ENCODE results near the gene GPS1.

The GPS1 gene

DNA sequence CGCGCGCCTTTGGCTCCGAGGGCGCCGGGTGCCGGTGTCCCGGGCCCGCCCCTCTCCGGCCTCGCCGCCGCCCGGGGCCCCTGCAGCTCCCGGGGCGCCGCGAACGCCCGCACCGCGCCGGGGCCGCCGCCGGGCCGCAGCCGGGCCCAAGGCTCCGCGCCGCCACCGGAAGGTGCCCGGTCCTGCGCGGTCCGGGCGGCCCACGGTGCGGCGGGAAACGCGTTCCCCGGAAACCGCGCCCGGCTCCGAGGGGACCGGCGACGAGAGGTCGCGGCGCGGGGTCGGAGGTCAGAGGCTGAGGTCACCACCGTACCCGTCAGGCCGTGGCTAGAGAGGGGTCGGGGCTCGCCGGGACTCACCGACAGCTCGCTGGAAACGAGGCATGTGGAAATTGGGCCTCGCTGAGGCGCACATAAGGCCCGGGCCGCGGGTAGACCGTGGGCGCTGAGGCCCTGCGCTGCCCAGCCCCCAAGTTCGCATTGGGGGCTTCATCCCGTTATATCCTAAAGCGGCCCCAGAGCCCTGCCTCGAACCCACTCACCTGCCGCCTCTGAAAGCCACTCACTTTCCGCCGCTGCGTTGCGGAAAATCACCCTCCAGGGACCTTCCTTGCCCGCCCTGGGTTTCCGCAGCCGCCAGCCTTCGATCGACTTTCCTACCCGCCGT, 14.1 kb downstream of the GPS1 start, which contains the start of gene DUS1L:
Gene DUS1L, minus strand, starts transcription at position 167 of the 666 bp plus-strand sequence. CDS start 745 bp downstream, outside the sequence.
- Histone ChIP-seq H3K36me3 (ENCODE audit: control insufficient read depth in 2 of 2, insufficient read depth in 2 of 2, low read length in 2 of 2) (peaks cover 17 to 27% of the 10 kb centered on the region in 2 donors), H3K4me3 (ENCODE audit: low read length in 2 of 2) (peak within 1 kb of the TSS; percentile 75 to 76), H3K9ac (ENCODE audit: low read depth in 1 of 2, low read length in 2 of 2) (peak within 1 kb of the TSS; percentile 80 to 87), H3K27me3 (ENCODE audit: control insufficient read depth in 2 of 2, insufficient read depth in 2 of 2, low read length in 2 of 2) (no peaks in the 10 kb centered on the region), H3K9me3 (ENCODE audit: control insufficient read depth in 2 of 2, low read length in 2 of 2) (no peaks in the 10 kb centered on the region), H3K4me1 (ENCODE audit: control insufficient read depth in 2 of 2, insufficient read depth in 2 of 2, low read length in 2 of 2) (peaks cover 12 to 17% of the 10 kb centered on the region in 2 donors), H3K27ac (ENCODE audit: low read depth in 2 of 2, low read length in 2 of 2) (peak within 1 kb of the TSS; percentile 71 to 75)

DNA sequence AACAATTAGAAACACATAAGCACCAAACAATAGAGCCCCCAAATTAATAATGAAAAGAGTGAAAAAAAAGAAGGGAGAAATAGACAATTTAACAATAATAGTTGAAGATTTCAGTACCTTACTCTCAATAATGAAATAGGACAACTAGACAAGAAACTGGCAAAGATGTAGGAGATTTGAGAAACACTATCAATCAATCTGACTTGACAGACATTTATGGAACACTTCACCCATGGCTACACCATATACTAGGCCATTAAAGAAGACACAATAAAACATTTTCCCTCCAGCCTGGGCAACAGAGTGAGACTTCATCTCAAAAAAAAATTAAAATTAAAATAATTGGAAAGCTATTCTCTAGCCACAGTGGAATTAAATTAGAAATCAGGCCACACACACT, 18.9 kb downstream of the GPS1 start:
- Histone ChIP-seq H3K4me1 (ENCODE audit: control insufficient read depth in 2 of 2, insufficient read depth in 2 of 2, low read length in 2 of 2) (peaks cover 2 to 10% of the 10 kb centered on the region in 2 donors), H3K9ac (ENCODE audit: low read depth in 1 of 2, low read length in 2 of 2) (no peak overlapping the region), H3K27me3 (ENCODE audit: control insufficient read depth in 2 of 2, insufficient read depth in 2 of 2, low read length in 2 of 2) (no peaks in the 10 kb centered on the region), H3K27ac (ENCODE audit: low read depth in 2 of 2, low read length in 2 of 2) (no peak overlapping the region), H3K36me3 (ENCODE audit: control insufficient read depth in 2 of 2, insufficient read depth in 2 of 2, low read length in 2 of 2) (no peaks in the 10 kb centered on the region), H3K4me3 (ENCODE audit: low read length in 2 of 2) (no peak overlapping the region), H3K9me3 (ENCODE audit: control insufficient read depth in 2 of 2, low read length in 2 of 2) (no peaks in the 10 kb centered on the region)

DNA sequence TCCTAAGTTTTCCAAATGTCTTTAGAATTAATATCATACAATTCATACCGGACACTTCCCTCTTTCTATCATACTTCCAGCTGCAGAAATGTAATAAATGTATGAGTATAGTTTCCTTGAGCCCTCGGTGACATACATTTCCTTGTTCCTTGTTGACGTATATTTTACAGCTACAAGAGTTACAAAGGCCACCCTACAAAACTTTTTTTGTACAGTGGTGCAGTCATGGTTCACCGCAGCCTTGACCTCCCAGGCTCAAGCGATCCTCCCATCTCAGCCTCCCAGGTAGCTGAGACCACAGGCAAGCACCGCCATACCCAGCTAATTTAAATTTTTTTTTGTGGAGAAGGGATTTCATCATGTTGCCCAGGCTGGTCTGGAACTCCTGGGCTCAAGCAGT, 21.1 kb downstream of the GPS1 start:
- peak overlapping the region; percentile 77 to 79 for H3K27ac ChIP-seq (ENCODE audit: low read depth in 2 of 2, low read length in 2 of 2)
- no peak overlapping the region for H3K4me3 ChIP-seq (ENCODE audit: low read length in 2 of 2)
- H3K9me3 ChIP-seq (ENCODE audit: control insufficient read depth in 2 of 2, low read length in 2 of 2): no peaks in the 10 kb centered on the region
- H3K27me3 ChIP-seq (ENCODE audit: control insufficient read depth in 2 of 2, insufficient read depth in 2 of 2, low read length in 2 of 2): no peaks in the 10 kb centered on the region
- peaks cover 2 to 4% of the 10 kb centered on the region in 2 donors for H3K4me1 ChIP-seq (ENCODE audit: control insufficient read depth in 2 of 2, insufficient read depth in 2 of 2, low read length in 2 of 2)
- no peaks in the 10 kb centered on the region for H3K36me3 ChIP-seq (ENCODE audit: control insufficient read depth in 2 of 2, insufficient read depth in 2 of 2, low read length in 2 of 2)
- no peak overlapping the region for H3K9ac ChIP-seq (ENCODE audit: low read depth in 1 of 2, low read length in 2 of 2)

DNA sequence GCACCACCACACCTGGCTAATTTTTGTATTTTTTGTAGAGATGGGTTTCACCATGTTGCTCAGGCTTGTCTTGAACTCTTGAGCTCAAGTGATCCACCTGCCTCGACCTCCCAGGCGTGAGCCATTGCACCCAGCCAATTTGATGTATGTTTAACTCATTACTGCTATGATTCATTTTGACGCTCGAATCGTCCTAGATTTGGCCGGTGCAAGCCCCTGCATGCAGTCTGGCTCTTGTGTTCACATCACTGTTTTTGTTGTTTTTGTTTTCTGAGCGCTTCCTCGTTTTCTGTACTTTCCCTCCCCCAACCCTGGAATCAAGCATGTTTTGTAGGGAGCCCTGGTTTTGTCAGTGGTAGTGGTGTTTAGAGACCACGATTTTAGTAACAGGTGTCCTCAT, 21.7 kb downstream of the GPS1 start:
- H3K27me3 ChIP-seq (ENCODE audit: control insufficient read depth in 2 of 2, insufficient read depth in 2 of 2, low read length in 2 of 2): no peaks in the 10 kb centered on the region
- H3K36me3 ChIP-seq (ENCODE audit: control insufficient read depth in 2 of 2, insufficient read depth in 2 of 2, low read length in 2 of 2): no peaks in the 10 kb centered on the region
- peak overlapping the region; percentile 23 to 71 for H3K27ac ChIP-seq (ENCODE audit: low read depth in 2 of 2, low read length in 2 of 2)
- H3K4me1 ChIP-seq (ENCODE audit: control insufficient read depth in 2 of 2, insufficient read depth in 2 of 2, low read length in 2 of 2): peaks cover 2 to 4% of the 10 kb centered on the region in 2 donors
- H3K4me3 ChIP-seq (ENCODE audit: low read length in 2 of 2): no peak overlapping the region
- H3K9ac ChIP-seq (ENCODE audit: low read depth in 1 of 2, low read length in 2 of 2): no peak overlapping the region
- no peaks in the 10 kb centered on the region for H3K9me3 ChIP-seq (ENCODE audit: control insufficient read depth in 2 of 2, low read length in 2 of 2)

DNA sequence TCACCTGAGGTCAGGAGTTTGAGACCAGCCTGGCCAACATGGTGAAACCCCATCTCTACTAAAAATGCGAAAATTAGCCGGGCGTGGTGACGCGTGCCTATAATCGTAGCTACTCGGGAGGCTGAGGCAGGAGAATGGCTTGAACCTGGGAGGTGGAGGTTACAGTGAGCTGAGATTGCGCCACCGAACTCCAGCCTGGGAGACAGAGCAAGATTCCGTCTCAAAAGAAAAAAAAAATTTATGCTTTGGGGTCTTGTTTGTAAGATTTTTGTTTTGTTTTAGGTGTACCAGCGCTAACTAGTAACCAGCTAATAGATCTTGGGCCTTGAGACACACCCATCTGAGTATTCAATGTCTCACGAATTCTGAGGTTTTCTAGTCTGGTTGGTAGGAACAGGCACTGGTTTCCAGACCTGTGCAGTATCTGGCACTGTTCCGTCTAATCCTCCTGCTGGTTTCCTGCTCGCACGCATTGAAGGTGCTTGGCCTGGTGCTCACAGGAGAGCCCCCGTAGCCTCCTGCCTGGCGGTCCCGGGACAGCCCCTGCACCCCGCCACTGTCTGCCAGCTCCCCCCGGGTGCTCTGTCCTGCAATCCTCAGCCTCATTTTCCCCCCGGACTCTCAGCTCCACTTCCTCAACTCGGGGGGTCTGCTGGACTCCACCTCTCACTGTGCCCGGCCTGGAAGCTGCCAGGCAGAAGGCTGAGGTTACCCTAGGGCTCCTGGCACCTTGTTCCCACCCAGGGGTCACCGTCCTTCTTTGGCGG, 24.5 kb downstream of the GPS1 start:
- no peak overlapping the region for H3K4me3 ChIP-seq (ENCODE audit: low read length in 2 of 2)
- H3K4me1 ChIP-seq (ENCODE audit: control insufficient read depth in 2 of 2, insufficient read depth in 2 of 2, low read length in 2 of 2): peaks cover 2 to 4% of the 10 kb centered on the region in 2 donors
- peaks cover 18 to 19% of the 10 kb centered on the region in 2 donors for H3K36me3 ChIP-seq (ENCODE audit: control insufficient read depth in 2 of 2, insufficient read depth in 2 of 2, low read length in 2 of 2)
- no peak overlapping the region for H3K9ac ChIP-seq (ENCODE audit: low read depth in 1 of 2, low read length in 2 of 2)
- no peaks in the 10 kb centered on the region for H3K9me3 ChIP-seq (ENCODE audit: control insufficient read depth in 2 of 2, low read length in 2 of 2)
- H3K27ac ChIP-seq (ENCODE audit: low read depth in 2 of 2, low read length in 2 of 2): no peak overlapping the region
- H3K27me3 ChIP-seq (ENCODE audit: control insufficient read depth in 2 of 2, insufficient read depth in 2 of 2, low read length in 2 of 2): no peaks in the 10 kb centered on the region

DNA sequence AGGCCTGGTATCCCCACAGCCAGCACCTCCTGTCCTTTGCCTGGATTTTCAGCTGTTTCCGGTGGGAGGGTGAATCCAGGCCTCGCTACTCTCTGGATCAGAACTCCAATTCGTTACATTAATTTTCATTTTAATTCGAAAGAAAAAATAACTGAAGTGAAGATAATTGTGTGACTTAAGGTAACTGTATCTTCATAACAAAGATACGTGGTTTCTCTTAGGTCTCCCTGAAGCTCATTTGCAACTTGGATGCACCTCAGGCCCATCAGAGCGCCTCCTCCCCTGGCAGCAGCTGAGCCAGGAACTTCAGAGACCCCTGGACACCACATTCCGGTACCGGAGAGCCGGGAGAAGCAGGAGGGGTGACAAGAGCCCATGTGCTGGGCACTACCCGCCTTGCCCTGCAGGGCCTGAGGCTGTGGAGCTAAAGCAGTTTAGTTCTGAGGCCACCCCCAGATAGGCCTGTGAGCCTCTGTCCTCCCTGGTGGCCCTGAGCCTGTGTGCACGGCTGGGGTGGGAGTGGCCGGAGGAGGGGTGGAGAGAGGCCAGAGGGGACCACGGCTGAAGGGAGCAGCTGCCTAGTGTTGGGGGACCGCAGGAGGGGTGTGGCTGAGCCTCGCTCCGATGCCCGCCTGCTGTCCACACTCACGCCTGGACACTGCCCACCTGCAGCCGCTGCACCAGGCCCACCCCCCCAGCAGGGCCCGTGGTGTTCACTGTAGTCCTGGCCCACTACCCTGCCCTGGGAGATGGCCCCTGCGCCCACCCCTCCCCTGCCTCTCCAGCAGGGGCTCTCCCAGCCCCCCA, 25.3 kb downstream of the GPS1 start:
- no peak overlapping the region for H3K27ac ChIP-seq (ENCODE audit: low read depth in 2 of 2, low read length in 2 of 2)
- no peak overlapping the region for H3K9ac ChIP-seq (ENCODE audit: low read depth in 1 of 2, low read length in 2 of 2)

DNA sequence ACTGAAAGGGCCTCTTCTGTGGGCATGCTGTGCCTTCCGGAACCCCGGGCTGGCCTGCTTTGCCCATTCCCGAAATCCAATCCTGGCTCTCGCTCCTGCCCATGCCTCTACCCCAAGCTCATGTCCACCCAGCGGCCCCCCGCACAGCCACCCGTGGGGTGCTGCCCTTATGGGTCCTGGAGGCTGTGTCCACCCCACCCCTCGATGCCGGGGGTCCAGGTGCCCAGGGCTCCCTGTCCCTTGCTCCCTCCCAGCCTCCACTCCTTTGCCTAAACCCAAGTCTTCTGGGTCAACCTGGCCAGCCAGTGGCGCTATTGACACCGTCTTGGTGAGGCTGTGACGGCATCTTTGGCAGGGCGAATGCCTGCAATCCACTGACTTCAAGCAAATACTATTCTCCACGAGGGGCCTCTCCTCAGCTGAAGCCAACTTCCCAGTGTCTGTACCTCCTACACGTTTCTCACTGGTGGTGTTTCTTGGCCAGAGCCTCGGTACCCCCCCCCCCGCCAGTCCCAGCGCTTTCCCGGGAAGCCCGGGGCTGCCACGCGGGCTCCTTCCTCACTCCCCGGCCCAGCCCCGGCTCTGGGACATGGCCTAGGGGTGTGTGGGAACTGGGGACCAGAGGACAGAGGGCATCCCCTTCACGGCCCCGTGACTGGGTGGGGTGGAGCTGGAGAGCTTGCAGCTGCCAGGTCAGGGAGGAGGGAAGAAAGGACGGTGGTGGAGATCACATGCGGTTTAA, 26.1 kb downstream of the GPS1 start:
- Histone ChIP-seq H3K36me3 (ENCODE audit: control insufficient read depth in 2 of 2, insufficient read depth in 2 of 2, low read length in 2 of 2) (peaks cover 25 to 26% of the 10 kb centered on the region in 2 donors), H3K9me3 (ENCODE audit: control insufficient read depth in 2 of 2, low read length in 2 of 2) (no peaks in the 10 kb centered on the region), H3K27ac (ENCODE audit: low read depth in 2 of 2, low read length in 2 of 2) (no peak overlapping the region), H3K27me3 (ENCODE audit: control insufficient read depth in 2 of 2, insufficient read depth in 2 of 2, low read length in 2 of 2) (no peaks in the 10 kb centered on the region), H3K4me3 (ENCODE audit: low read length in 2 of 2) (no peak overlapping the region), H3K9ac (ENCODE audit: low read depth in 1 of 2, low read length in 2 of 2) (no peak overlapping the region), H3K4me1 (ENCODE audit: control insufficient read depth in 2 of 2, insufficient read depth in 2 of 2, low read length in 2 of 2) (no peaks in the 10 kb centered on the region)

More for the DNA sequence above, 25.3 kb downstream of the GPS1 start:
- Histone ChIP-seq H3K4me1 (ENCODE audit: control insufficient read depth in 2 of 2, insufficient read depth in 2 of 2, low read length in 2 of 2) (peaks cover 2 to 4% of the 10 kb centered on the region in 2 donors), H3K9me3 (ENCODE audit: control insufficient read depth in 2 of 2, low read length in 2 of 2) (no peaks in the 10 kb centered on the region), H3K36me3 (ENCODE audit: control insufficient read depth in 2 of 2, insufficient read depth in 2 of 2, low read length in 2 of 2) (peaks cover 20 to 23% of the 10 kb centered on the region in 2 donors), H3K4me3 (ENCODE audit: low read length in 2 of 2) (no peak overlapping the region), H3K27me3 (ENCODE audit: control insufficient read depth in 2 of 2, insufficient read depth in 2 of 2, low read length in 2 of 2) (no peaks in the 10 kb centered on the region)

DNA sequence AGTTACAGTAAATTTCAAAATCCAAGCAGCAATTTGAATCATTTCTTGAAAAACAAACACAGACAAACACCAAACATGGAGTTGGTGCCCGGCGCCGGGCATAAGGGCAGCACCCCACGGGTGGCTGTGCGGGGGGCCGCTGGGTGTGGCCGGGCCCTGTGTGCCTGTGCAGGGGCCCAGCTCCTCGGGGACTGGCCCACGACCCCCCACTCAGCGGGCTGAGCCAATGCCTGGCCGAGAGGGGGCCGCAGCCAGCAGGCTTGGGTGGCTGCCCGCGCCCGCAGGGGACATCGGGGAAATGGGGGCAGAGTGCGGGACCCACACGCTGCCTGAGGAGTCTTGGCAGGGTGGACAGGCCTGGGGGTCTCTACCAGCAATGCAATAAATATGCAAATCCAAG, 26.7 kb downstream of the GPS1 start:
- no peaks in the 10 kb centered on the region for H3K27me3 ChIP-seq (ENCODE audit: control insufficient read depth in 2 of 2, insufficient read depth in 2 of 2, low read length in 2 of 2)
- no peak overlapping the region for H3K27ac ChIP-seq (ENCODE audit: low read depth in 2 of 2, low read length in 2 of 2)
- no peaks in the 10 kb centered on the region for H3K4me1 ChIP-seq (ENCODE audit: control insufficient read depth in 2 of 2, insufficient read depth in 2 of 2, low read length in 2 of 2)
- H3K4me3 ChIP-seq (ENCODE audit: low read length in 2 of 2): no peak overlapping the region
- H3K9ac ChIP-seq (ENCODE audit: low read depth in 1 of 2, low read length in 2 of 2): no peak overlapping the region
- peaks cover 31 to 32% of the 10 kb centered on the region in 2 donors for H3K36me3 ChIP-seq (ENCODE audit: control insufficient read depth in 2 of 2, insufficient read depth in 2 of 2, low read length in 2 of 2)
- H3K9me3 ChIP-seq (ENCODE audit: control insufficient read depth in 2 of 2, low read length in 2 of 2): no peaks in the 10 kb centered on the region

DNA sequence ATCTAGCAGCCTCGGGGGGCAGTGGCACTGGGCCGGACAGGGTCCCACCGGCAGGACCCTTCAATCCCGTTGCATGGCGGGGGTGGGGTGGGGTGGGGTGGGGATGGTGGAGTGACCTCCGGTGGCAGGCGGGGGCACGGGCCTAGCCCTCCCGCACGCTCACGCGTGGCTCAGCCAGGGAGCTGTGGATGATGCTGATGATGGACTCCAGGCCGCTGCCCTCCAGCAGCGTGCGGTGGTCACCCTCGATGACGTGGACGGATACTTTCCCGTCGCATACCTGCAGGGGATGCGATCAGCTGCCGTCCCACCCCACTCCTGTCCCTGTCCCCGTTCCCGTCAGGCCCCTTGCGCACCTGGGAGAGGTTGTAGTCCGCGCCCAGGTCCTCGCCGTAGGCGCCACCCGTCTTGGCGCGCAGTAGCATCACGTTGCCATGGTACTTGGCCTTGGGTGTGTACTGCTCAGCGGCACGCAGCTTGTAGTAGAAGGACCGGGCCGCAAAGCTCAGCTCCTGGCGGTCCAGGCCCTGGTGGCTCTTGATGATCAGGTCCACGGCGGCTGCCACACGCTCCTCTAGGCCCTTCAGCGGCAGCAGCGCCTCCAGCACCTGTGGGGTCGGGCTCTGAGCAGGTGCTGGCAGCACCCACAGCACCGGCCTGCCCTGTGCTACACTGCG, 27.4 kb downstream of the GPS1 start:
- Histone ChIP-seq H3K9ac (ENCODE audit: low read depth in 1 of 2, low read length in 2 of 2) (no peak overlapping the region), H3K27ac (ENCODE audit: low read depth in 2 of 2, low read length in 2 of 2) (no peak overlapping the region), H3K27me3 (ENCODE audit: control insufficient read depth in 2 of 2, insufficient read depth in 2 of 2, low read length in 2 of 2) (no peaks in the 10 kb centered on the region), H3K4me1 (ENCODE audit: control insufficient read depth in 2 of 2, insufficient read depth in 2 of 2, low read length in 2 of 2) (no peaks in the 10 kb centered on the region), H3K4me3 (ENCODE audit: low read length in 2 of 2) (no peak overlapping the region), H3K36me3 (ENCODE audit: control insufficient read depth in 2 of 2, insufficient read depth in 2 of 2, low read length in 2 of 2) (peaks cover 34 to 38% of the 10 kb centered on the region in 2 donors), H3K9me3 (ENCODE audit: control insufficient read depth in 2 of 2, low read length in 2 of 2) (no peaks in the 10 kb centered on the region)
